Bone marrow (tissue), 2 donors: Measurements from ENCODE around the gene BRI3.

Experiments used
- DNase-seq, 2 donors: peaks; one replicate each; lab custom pipeline; 2025; lab: John Stamatoyannopoulos, UW

BRI3 gene

DNA sequence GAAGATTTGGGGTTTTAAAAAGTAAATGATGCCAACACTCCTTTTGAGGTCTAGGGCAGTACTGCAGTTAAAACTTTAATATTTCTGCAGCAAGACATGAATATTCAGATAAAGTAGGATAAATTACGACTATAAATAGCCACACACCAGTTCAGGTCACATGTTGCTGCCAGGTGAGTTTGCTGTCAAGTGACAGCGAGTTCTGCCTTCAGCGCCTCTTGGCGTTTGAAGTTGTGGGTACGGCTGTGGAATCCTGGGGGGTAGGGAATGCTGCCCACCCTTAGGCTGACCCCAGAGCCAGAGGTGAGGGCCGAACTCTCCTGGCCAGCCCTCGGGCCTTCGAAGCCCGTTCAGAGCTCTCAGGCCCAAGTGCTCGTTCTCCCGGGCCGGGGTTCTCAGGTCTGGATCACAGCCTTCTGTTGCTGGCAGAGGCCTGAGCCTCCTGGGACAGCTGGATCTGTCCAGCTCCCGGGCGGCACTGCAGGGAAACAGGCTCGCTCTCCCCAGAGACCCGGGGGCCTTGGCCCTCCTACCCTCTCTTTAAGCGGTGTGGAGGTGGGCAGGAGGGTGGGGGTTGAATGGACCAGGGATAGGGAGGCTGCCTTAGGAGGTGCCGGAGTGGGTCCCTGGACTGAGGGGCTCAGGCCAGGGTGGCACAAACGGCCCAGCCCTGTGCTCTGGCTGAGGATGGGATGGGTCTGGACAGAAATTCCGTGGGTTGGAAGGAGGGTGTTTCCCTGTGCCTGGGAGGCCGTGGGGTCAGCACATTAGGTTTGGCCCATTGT lies 5.4 kb downstream of the BRI3 start:
- DNase-seq: no peak

DNA sequence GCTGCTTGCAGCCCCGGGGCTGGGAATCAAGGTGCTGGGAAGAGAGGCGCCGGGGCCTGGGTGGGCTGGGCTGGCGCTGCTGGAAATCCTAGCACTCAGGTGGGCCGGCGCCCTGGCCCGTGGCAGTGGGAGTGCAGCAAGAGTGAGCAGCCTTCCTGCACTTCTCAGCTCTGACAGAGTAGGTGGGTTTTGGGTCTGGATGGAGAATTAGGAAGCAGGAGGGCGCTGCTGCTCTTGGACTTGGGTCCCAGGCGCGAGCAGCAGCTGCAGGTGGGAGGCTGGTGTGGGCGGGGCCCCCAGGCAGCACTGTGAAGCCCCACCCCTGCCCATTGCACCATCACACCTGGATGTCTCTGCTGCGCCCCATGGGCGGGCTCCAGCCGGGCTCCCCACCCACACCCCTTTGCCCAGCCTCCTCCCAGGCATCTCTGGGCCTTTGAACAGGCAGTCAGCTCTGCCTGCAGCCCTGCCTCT lies 6.0 kb downstream of the BRI3 start:
- DNase-seq: no peak

DNA sequence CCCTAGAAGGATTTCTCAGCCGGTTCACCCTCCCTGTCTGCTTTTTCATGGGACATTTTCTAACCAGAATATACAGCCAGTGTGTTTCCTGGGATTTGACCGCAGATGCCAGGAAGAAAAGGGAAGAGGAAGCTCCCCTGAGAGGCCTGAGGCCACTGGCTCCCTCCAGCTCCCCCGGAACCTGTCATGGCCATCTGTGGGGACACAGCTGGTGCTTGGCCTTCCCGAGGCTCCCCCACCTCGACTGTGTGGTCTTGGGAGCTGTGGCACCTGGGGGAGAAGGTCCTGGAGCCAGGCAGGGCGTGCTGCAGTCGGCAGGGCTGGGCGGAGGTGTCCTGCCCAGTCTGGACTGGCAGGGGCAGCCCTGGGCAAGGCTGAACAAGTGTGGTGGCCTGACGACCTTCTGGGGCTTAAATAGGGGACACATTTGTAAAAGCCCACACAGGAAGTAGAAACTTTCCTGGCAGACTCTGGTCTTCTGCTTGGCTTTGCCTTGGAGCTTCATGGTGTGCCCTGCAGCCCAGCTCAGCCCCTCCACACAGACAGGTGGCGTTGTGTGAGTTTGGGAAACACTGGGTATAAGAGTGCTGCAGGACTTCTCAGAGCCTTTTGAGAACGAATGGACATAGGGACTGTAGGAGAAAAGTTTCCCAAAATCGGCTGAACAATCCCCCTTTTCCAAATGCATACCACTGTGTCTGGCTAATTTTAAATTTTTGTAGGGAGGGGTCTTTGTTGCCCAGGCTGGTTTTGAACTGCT lies 6.8 kb downstream of the BRI3 start:
- no peak for DNase-seq

DNA sequence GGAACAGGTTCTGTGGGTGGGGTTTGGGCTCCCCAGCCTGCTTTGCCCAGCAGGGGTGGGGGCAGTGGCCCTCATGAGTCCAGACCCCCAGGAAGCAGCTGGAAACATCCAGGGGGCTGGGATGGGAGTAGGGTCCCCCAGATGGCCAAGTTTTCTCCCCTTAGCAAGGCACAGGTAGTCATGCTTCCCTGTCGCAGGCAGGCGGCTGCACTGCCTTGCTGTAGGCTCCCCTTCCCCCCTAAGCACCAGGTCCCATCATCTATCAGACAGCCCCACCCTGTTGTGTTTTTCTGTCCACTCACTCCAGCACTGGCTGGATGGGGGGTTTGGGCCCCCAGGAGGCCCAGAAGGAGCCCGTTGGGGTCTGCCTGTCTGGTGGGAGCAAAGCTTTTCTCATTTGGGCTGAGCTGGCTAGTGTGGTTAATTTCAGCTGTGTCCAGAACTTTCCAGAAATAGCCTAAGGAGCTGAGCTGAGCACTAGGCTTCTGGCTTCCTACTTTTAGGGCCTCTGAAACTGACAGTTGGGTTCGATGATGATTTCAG lies 7.9 kb downstream of the BRI3 start:
- DNase-seq: no peak

DNA sequence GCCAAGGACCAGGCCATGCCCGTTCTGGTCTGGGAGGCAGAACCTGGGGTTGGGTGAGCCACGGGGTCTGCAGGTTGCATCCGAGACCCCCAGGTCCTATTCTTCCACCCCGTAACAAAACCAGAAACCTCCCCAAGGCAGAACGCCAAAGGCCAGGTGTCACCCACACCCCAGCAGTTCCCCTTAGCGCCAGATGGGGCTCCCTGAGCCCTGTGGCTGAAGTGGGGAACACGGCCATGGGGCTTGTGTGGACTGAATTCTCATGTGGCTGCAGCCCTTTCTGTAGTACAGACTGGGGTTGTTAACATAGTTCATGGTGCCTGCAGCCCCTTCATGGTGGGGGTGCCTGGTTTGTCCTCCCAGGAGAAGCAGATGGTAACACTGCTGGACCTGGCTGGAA lies 10.2 kb downstream of the BRI3 start:
- no peak for DNase-seq

DNA sequence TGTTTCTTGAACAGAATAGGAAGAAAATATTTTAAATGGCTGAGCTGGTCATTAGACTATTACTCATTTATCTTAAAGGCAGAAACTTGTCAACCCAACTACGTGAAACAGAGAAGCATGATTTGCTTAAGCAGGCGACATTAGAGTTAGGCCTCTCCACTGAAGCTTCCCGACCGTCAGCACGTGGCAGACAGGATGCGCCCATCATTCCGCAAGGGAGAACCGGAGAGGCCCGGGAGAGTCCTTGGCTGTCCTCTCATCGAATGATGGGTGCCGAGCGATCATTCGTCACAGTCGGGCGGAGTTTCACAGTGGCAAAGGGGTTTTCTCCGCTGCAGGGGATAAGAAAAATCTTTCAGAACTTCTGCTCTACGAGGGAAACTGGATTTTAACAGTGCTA lies 11.8 kb downstream of the BRI3 start:
- DNase-seq: no peak

DNA sequence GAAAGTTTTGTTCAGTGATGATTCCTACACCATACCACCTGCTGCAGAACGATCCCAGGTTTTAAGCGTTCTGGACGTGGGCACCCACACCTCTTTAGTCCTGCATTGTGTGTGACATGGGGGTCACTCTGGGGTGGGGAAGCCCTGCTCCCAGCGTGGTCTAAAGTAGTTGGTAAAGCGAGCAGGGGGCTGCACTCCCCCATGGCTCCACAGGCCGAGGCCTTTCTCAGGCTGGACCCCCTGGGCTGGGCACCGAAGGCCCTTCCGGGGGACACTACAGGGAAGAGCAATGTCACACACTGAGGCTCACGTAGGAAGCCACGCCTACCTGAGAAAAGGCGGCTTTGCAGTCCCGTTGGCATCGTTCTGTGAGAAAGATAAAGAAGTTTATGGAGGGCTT lies 12.3 kb downstream of the BRI3 start:
- DNase-seq: no peak

DNA sequence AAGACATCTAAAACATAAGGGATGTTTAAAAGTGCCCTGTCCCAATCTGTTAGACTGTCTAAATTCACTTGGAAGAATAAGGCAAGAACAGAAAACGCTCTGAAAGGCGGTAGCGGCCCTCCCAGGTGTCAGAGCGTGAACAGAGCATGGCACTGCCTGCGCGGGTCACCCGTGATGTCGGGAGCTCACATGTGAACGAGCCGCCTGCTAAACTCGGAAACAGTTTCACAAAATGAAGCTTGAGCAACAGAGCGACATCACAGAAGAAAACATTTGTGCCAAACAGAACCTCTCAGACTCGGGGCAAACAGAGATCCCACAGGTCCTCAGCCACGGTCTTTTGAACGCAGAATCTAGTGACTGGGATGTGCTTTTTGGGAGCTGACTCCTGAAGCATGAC lies 12.8 kb downstream of the BRI3 start:
- DNase-seq: no peak

DNA sequence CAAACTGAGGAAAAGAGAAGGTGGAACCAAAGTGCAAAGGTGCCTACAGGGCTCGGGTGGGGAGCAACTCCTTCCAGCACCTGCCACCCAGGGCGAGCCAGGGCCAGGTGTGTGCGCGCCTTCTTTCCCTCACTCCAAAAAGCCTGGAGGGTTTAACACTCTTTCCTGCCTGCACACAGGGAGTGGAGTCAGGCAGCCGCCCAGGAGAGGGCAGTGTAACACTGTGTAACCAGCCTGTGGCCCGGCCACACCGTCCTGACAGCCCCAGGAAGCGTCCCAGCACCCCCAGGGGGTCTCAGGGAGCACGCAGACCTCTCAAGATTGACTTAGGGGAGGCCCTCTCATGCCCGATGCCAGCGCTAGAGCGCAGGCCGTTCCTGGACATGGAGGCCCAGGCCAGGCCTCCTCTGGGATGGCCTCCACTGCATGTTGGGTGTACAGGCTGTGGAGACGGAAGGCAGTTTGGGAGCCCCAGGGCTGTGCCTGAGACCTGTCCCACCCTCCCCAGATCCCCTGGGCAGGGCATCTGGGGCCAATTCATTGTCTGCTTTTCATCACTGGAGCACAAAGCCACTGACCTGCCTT lies 13.4 kb downstream of the BRI3 start:
- no peak for DNase-seq

DNA sequence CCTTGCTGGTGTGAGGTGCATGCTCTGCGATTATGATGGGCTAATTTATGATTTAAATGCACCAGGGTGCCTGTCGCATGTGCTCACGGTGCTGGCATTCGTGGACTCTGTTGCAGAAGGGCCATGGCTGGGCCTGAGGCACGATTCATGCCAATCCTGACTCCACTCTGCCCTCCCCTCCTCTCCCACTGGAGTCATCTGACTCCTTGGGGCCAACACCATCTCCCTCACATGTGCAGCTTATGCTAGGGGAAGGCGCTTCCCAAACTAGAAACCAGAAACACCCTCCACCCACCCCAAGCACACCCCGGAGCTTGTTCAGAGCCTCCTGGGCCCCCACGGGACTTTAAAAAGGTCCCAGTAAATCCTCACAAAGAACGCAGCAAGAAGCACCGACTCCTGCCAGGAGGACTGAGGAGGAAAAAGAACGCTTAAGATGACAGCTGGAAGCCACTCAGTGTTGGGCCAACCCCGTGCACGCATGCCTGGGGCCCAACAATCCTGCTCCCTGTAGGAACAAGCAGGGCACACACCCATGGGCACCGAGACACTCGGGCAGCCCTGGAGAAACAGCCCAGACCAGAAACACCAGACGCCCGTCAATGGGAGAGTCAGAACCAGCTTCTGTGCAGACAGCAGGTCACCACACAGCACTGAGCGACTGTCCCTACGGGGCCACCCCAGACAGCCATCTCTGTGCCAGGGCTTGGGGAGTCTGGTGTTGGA lies 14.1 kb downstream of the BRI3 start:
- no peak for DNase-seq

DNA sequence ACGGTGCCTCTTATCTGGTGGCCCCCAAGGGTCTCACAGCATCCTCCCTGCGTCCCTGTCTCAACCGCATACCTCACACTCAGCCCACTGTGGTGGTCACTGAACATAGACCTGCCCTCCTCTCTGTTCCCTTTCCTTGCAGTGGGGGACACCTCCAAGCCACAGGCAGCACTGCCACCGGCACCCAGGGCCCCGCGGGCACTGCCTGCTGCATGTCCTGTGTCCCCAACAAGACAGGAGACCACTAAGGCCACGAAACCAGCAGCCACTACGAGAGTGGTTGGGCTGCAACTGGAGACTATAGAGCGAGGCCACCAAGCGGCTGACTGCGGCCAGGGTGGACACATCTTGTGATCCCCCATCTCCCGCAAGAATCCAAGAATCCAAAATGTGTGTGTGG lies 15.3 kb downstream of the BRI3 start:
- DNase-seq: no peak

DNA sequence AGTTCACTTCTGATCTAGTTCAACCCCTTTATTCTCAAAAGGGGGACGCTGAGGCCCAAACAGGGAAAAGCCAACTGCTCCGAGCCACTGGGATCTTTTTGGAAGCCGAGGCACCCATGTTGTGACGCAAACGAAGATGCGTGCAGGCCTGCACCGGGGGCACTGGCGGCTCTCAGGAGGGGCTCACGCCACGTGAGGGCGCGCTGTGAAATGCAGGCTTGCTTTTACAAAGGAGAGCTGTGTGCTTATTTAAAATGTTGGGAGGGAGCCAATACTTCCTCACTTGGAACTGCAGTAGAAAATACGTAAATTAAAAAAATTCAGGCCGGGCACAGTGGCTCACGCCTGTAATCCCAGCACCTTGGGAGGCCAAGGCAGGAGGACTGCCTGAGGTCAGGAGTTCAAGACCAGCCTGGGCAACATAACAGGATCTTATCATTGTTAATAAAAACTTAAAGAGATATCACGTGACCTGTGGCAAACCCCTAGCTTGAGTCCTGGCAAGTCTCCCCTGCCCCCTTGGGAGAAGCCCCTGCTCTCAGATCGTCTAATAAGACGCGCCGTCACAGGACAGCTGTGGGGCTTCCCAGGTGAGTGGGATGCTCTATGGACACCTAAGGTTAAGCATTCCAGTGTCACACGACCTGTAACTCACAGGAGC lies 16.3 kb downstream of the BRI3 start:
- no peak for DNase-seq

DNA sequence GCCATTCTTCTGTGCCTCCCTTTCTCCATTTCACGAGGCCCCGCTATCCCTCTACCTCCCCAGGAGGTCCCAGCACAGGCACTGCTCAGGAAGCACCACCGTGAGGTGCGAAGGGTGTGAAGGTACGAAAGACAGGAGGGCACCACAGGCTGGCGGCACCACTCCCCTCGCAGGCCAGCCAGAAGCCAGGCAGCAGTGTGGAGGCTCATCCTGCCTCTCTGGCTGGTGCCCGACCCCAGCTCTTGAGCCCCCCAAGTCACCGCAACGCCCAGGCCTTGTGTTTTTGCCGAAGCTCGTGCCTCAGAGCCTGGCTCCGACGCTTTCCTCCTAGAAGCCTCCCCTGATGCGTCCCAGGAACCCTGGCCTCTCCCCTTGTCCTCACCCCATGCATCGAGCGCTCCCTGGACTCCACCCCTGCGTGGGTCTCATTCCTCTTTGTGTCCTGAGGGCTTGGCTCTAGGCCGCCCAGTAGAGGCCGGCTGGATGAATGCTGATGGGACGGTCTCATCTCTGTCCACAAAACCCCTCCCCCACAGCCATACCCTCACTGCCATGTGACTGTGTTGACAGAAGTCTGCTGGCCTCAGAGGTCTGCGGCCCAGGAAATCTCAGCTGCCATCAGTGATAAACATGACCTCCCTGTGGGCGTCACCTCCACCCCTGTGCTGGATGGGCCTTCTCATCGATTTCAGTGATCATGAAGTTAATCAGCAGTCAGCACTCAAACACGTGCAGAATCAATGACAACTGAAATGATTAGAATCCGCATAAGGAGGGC lies 19.3 kb downstream of the BRI3 start:
- no peak for DNase-seq

DNA sequence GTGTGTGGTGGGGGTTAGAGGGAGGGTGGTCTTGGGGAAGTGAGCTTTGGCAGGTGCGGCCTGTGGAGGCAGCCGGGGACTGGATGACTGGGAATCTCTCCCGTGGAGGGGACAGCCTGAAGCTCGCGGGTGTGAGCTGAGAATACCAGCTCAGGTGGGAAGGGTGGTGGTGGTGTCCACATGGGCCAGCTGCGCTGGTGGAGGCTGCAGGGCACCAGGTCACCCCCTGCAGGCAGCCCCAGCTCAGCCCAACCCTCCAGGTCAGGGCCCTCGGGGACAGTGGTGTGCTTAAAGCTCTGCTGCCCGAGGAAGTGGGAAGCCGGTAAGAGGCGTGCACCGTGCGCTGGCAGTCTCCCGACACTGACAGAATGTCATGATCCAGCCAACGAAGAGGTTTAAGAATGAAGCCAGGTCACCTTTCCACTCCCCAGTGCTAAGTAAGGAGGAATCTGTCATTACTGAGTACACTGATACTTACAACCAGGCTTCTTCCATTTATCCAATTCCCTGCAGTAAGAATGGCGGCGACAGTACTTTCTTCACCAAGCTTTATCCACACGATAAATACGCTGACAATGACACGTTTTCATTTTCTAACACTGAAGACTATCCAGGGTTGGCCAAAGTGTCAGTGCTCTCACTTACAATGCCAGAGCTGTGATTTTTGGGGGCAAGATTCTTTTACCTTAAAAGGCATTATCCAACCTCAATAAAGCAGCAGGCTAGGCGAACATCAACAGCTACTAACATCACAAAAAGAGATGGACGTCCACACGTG lies 20.4 kb downstream of the BRI3 start:
- no peak for DNase-seq

DNA sequence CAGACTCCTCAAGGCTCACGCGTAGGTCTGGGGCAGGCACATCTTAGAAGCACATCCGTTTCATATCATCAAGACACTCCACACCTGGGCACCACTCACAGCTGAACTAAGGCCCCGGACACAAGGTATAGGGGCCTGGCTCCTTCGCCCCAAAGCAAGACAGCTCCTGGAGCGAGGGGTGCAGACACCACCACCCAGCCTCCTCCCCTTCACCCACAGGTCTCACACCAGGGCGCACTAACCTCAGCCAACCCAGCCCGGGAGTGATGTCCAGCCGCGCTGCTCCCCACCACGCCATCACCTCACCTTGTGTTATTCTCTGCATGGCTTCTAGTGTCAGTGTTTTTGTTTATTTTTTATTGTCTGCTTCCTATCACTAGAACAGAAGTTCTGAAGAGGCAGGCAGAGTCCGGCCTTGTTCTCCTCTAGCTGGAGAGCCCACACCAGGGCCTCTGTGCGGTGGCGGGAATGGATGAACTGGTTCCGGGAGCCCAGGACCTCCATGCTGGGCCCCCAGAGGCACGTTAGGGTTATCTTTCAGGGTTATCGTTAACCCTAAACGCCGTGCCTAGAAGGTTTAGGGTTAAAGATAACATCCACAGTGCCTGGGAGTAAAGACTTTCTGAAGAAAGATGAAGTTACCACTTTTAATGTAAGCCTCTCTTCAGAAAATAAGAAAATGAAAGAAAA lies 21.8 kb downstream of the BRI3 start:
- no peak for DNase-seq

DNA sequence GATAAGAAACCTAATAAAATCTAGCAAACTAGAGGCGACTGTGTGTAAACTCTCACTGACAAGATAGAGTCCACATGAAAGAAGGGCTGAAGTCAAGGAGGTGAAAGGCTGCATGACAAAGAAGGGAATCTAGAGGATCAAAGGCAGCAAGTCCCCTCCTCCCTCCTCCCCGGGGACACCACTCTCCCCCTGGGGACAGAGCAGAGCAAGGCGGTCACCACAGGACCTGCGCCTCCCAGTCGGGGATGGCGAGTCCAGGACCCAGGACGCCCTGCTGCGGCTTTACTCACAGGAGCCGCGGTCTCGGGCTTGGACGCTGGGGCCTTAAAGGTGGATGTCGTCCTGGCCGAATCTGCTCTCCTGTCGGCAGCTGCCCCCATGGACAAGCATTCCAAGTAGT lies 22.4 kb downstream of the BRI3 start:
- DNase-seq: no peak

DNA sequence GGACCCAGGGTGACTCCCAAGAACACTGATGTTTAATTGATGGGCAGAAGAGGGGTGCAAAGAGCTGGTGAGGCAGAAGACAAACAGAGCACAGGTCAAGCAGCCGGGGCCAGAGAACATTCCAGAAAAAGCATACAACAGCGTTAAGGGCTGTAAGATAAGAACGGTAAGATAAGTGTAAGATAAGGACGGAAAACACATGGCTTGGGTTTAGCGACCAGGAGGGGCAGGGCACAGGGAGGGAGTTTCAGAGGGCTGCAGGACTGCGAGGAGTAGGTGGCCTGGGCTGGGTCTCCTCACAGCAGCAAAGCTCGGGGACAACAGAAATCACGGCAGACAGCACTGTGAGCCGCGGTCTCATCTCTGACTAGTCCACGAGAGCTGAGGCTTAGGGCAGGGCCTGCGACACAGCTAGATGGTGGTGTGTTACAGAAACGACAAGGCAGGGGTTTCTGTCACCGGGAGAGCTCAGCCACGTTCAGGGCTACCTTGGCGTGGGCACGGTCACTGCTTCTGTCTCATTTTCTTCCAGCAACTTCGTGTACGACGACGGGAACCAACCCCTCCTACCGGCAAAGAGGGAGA lies 24.6 kb downstream of the BRI3 start:
- DNase-seq: no peak

DNA sequence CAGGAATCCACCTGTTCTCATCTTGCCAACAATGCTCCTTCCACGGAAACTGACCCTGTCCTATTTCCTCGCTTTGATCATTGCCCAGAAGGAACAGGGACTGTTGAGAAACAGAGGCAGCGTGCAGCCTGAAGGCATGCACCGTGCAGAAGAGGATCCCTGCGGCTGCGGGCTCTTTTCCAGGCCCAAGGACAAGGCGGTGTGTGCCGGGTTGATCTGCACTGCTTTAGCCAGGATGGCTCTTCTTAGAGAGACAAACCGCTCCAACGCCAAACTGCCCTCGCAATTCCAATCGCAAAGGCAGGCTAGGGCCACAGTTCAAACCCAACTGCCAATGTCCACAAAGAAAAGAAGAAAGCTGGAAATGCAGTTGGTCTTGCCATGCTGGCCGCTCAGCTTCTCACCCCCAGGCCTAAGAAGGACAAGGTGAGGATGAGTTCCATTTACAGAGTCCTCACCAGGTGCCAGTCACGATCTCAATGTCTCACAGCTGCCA lies 26.5 kb downstream of the BRI3 start:
- no peak for DNase-seq

DNA sequence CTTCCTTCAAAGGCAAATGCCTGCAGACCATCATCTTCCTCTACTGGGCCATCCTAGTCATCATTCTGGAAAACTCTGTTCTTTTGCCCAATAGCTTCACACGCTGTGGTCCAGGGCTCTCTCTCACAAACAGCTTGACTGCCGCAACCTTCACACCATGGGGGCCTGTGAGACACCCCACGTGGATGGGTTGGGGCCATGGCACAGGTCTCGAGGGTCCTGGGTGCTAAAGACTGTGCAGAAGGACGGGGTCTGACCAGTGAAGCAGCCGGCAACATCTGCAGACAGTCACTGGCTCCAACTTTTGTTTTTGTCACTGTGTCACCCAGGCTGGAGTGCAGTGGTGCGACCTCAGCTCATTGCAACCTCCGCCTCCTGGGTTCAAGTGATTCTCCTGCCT lies 28.1 kb downstream of the BRI3 start:
- DNase-seq: no peak
